Astrocyte (in vitro differentiated cells and primary cell): Measurements from ENCODE around the gene JSRP1. TPM values are rescaled to one million over a fixed set of nuclear protein-coding genes. Genes with fewer than 3 reads are reported as not detected.

Source experiments
- DNase-seq: peaks from one replicate; pipeline ENCODE4 v3.0.0-alpha.2; 2010; ENCODE audit warnings: low read depth
- FAIRE-seq: peaks from 2 replicates; lab custom pipeline; 2011; peaks lifted over from hg19 to GRCh38; lab: Jason Lieb, UNC
- H2AFZ ChIP-seq: 2 replicates; pipeline ENCODE4 v1.6.0; 2012; ENCODE audit warnings: low read depth, low read length, inconsistent platforms
- H3K27ac ChIP-seq: 2 replicates; pipeline ENCODE4 v1.5.1; 2011; ENCODE audit warnings: low read depth, low read length, inconsistent platforms
- H3K27me3 ChIP-seq: 2 replicates; pipeline ENCODE4 v1.6.0; 2011; ENCODE audit warnings: low read length, inconsistent platforms; ENCODE audit not compliant: insufficient read depth
- H3K36me3 ChIP-seq: 2 replicates; pipeline ENCODE4 v1.5.1; 2011; ENCODE audit warnings: low read length, inconsistent platforms; ENCODE audit not compliant: insufficient read depth
- H3K4me1 ChIP-seq: 2 replicates; pipeline ENCODE4 v1.5.1; 2011; ENCODE audit warnings: low read length, inconsistent platforms; ENCODE audit not compliant: insufficient read depth
- H3K4me2 ChIP-seq: 2 replicates; pipeline ENCODE4 v1.6.0; 2012; ENCODE audit warnings: low read length, inconsistent platforms
- H3K4me3 ChIP-seq: 2 replicates; pipeline ENCODE4 v1.5.1; 2011; ENCODE audit warnings: low read depth, mild to moderate bottlenecking, low read length, inconsistent platforms; ENCODE audit not compliant: insufficient read depth
- H3K79me2 ChIP-seq: 2 replicates; pipeline ENCODE4 v1.6.0; 2012; ENCODE audit warnings: mild to moderate bottlenecking, low read length, inconsistent platforms; ENCODE audit not compliant: insufficient read depth
- H3K9ac ChIP-seq: 2 replicates; pipeline ENCODE4 v1.6.0; 2012; ENCODE audit warnings: mild to moderate bottlenecking, low read length, inconsistent platforms
- H3K9me3 ChIP-seq: 2 replicates; pipeline ENCODE4 v1.5.1; 2012; ENCODE audit warnings: low read depth, mild to moderate bottlenecking, low read length, inconsistent platforms; ENCODE audit not compliant: insufficient read depth
- H4K20me1 ChIP-seq: 2 replicates; pipeline ENCODE4 v1.6.0; 2012; ENCODE audit warnings: low read length, inconsistent platforms; ENCODE audit not compliant: insufficient read depth
- H3K27ac Mint-ChIP-seq: one replicate; pipeline ENCODE4 v1.8.0; 2021; ENCODE audit warnings: mild to moderate bottlenecking, mixed read lengths; ENCODE audit not compliant: unreplicated experiment
- H3K27me3 Mint-ChIP-seq: one replicate; pipeline ENCODE4 v1.8.0; 2021; ENCODE audit warnings: low read depth, mixed read lengths; ENCODE audit not compliant: unreplicated experiment
- H3K36me3 Mint-ChIP-seq: one replicate; pipeline ENCODE4 v1.8.0; 2021; ENCODE audit warnings: low read depth, mixed read lengths; ENCODE audit not compliant: unreplicated experiment
- H3K4me1 Mint-ChIP-seq: one replicate; pipeline ENCODE4 v1.8.0; 2021; ENCODE audit warnings: low read depth, mixed read lengths; ENCODE audit not compliant: unreplicated experiment
- H3K4me3 Mint-ChIP-seq: one replicate; pipeline ENCODE4 v1.8.0; 2021; ENCODE audit warnings: mild to moderate bottlenecking, moderate library complexity, mixed read lengths; ENCODE audit not compliant: unreplicated experiment
- H3K9me3 Mint-ChIP-seq: one replicate; pipeline ENCODE4 v1.8.0; 2021; ENCODE audit warnings: mild to moderate bottlenecking, mixed read lengths; ENCODE audit not compliant: unreplicated experiment
- EZH2 ChIP-seq: IDR thresholded peaks from 2 replicates; pipeline ENCODE4 v1.6.1; 2012; ENCODE audit warnings: mild to moderate bottlenecking, low read length, inconsistent platforms; ENCODE audit not compliant: insufficient read depth
- total RNA-seq: library from RNA; stranded (reverse); gene quantifications from 2 replicates; pipeline ENCODE4 v1.2.1, GENCODE V29; 2021
- TF ChIP-seq, protein P1 (sequence below): IDR thresholded peaks from 2 replicates; pipeline ENCODE4 v1.5.1; 2011; ENCODE audit warnings: low read depth, mild to moderate bottlenecking, inconsistent platforms, low read length, moderate library complexity; ENCODE audit not compliant: insufficient read depth

The JSRP1 gene
- total RNA-seq, 1 donor from 2014 or later, result 0.36 TPM

DNA sequence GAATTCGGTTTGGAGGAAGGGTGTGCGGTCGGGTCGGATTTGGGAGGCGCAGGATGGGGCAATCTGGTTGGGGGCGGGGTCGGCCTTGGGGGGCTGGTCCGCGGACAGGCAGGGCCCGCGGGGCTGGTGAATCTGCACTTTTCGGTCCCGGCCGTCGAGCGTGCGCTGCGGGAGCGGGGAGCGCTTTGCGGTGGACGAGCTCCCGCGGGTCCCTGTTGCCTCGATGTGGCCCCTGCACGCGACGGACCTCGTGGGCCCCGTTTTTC is 13.9 kb upstream of the JSRP1 start:
- Mint-ChIP-seq H3K4me1 (peaks cover 16% of the 10 kb centered on the region), H3K27ac (peak overlapping the region; percentile 84), H3K27me3 (no peaks in the 10 kb centered on the region), H3K4me3 (peak overlapping the region; percentile 94), H3K36me3 (peaks cover 14% of the 10 kb centered on the region), H3K9me3 (no peaks in the 10 kb centered on the region)
- Histone ChIP-seq H4K20me1 (peaks cover 55% of the 10 kb centered on the region), H3K4me1 (peaks cover 29% of the 10 kb centered on the region), H3K27me3 (no peaks in the 10 kb centered on the region), H2AFZ (no peak overlapping the region), H3K9me3 (no peaks in the 10 kb centered on the region), H3K4me3 (peak overlapping the region; percentile 96), H3K9ac (peak overlapping the region; percentile 99), H3K36me3 (peaks cover 3% of the 10 kb centered on the region), H3K4me2 (peak overlapping the region; percentile 96), H3K79me2 (peaks cover 56% of the 10 kb centered on the region), H3K27ac (peak overlapping the region; percentile 91)
- no peak for DNase-seq
- no peak for FAIRE-seq
- no peak for TF ChIP-seq EZH2
- TF ChIP-seq, protein P1, sequence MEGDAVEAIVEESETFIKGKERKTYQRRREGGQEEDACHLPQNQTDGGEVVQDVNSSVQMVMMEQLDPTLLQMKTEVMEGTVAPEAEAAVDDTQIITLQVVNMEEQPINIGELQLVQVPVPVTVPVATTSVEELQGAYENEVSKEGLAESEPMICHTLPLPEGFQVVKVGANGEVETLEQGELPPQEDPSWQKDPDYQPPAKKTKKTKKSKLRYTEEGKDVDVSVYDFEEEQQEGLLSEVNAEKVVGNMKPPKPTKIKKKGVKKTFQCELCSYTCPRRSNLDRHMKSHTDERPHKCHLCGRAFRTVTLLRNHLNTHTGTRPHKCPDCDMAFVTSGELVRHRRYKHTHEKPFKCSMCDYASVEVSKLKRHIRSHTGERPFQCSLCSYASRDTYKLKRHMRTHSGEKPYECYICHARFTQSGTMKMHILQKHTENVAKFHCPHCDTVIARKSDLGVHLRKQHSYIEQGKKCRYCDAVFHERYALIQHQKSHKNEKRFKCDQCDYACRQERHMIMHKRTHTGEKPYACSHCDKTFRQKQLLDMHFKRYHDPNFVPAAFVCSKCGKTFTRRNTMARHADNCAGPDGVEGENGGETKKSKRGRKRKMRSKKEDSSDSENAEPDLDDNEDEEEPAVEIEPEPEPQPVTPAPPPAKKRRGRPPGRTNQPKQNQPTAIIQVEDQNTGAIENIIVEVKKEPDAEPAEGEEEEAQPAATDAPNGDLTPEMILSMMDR, result no peak

DNA sequence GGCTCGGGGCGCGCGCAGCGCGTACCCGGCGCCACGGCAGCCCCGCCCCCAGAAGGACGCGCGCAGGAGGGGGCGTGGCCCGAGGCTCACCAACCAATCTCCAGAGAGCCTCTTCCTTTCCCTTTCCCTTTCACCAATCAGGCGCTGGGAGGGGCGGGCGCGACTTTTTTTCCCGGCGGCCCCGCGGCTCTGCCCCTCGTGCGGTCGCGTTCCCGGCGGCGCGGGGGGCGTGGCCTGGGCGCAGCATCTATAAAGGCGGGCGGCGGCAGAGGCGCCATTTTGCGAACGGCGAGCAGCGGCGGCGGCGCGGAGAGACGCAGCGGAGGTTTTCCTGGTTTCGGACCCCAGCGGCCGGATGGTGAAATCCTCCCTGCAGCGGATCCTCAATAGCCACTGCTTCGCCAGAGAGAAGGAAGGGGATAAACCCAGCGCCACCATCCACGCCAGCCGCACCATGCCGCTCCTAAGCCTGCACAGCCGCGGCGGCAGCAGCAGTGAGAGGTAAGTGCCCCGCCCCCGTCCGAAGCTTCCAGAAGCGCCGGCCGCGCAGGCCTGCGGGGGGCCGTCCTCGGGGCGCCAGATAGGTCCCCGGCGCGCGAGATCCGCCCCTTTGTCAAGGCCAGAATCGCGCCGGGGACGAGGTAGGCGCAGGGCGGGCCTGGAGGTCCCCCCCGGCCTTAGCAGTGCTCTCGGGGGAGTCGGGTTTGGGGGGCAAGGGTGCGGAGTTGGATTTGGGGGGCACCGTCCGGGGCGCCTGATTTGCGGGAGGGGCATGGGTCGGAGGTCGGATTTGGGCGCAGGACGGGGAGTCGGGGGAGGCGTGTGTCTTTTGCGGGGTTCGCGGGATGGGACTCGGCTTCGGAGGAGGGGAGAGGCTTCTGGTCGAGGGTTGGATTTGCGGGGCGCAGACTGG is 13.3 kb upstream of the JSRP1 start:
- Histone ChIP-seq H3K4me2 (peak overlapping the region; percentile 96), H3K27me3 (no peaks in the 10 kb centered on the region), H2AFZ (peak overlapping the region; percentile 27), H3K9me3 (no peaks in the 10 kb centered on the region), H3K9ac (peak overlapping the region; percentile 99), H3K27ac (peak overlapping the region; percentile 91), H3K36me3 (peaks cover 3% of the 10 kb centered on the region), H4K20me1 (peaks cover 49% of the 10 kb centered on the region), H3K79me2 (peaks cover 52% of the 10 kb centered on the region), H3K4me1 (peaks cover 28% of the 10 kb centered on the region), H3K4me3 (peak overlapping the region; percentile 96)
- Mint-ChIP-seq H3K27me3 (no peaks in the 10 kb centered on the region), H3K4me3 (peak overlapping the region; percentile 94), H3K9me3 (no peaks in the 10 kb centered on the region), H3K36me3 (peaks cover 14% of the 10 kb centered on the region), H3K27ac (peak overlapping the region; percentile 84), H3K4me1 (peaks cover 13% of the 10 kb centered on the region)
- TF ChIP-seq, protein P1, result no peak
- TF ChIP-seq EZH2, result no peak
- FAIRE-seq (no peak), DNase-seq (peak; percentile 82)

DNA sequence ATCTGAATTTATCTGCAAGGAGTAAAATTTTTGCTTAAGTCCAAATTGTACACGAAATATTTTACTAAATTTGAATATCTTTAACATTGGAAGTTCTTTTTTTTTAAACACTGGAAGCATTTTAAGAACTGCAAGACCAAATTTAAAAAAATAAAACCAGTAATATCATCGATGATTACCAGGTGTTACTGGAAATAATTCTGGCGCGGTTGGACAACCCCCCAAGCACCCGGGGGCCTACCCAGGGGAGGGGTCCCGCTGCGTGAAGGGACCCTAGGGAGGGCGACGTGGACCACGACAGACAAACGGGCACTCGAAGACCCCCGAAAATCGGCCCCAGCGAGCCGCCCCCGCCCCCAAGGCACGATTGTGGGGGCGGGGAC is 12.6 kb upstream of the JSRP1 start:
- Histone ChIP-seq H2AFZ (peak overlapping the region; percentile 27), H3K79me2 (peaks cover 46% of the 10 kb centered on the region), H3K4me2 (peak overlapping the region; percentile 83), H3K9me3 (no peaks in the 10 kb centered on the region), H3K36me3 (peaks cover 3% of the 10 kb centered on the region), H3K4me1 (peaks cover 25% of the 10 kb centered on the region), H4K20me1 (peaks cover 43% of the 10 kb centered on the region), H3K27me3 (no peaks in the 10 kb centered on the region), H3K4me3 (peak overlapping the region; percentile 66), H3K27ac (peak overlapping the region; percentile 65), H3K9ac (peak overlapping the region; percentile 71)
- DNase-seq (no peak), FAIRE-seq (no peak)
- no peak overlapping the region for H3K27ac Mint-ChIP-seq
- H3K27me3 Mint-ChIP-seq, result no peaks in the 10 kb centered on the region
- TF ChIP-seq, protein P1, result no peak
- TF ChIP-seq EZH2, result no peak
- H3K4me3 Mint-ChIP-seq, result peak overlapping the region; percentile 94
- peaks cover 7% of the 10 kb centered on the region for H3K4me1 Mint-ChIP-seq
- H3K36me3 Mint-ChIP-seq, result peaks cover 8% of the 10 kb centered on the region
- H3K9me3 Mint-ChIP-seq, result no peaks in the 10 kb centered on the region
